Liver (tissue), 9 donors: ENCODE data around the gene CCM2. TPM values are rescaled to one million over a fixed set of nuclear protein-coding genes. Genes with fewer than 3 reads are reported as not detected.

Experiments used
- DNase-seq: peaks from one replicate; pipeline ENCODE4 v3.0.0-alpha.2; 2017; ENCODE audit warnings: low spot score
- H3K27ac ChIP-seq, 2 donors: one replicate each; pipeline ENCODE4 v1.7.0; 2013; ENCODE audit warnings: inconsistent platforms in 2 of 2, low read length in 2 of 2, control low read depth in 1 of 2, low read depth in 1 of 2, mild to moderate bottlenecking in 1 of 2
- H3K27me3 ChIP-seq, 4 donors: one replicate each; pipeline versions ENCODE4 v1.6.1 to v1.7.0; 2013; ENCODE audit warnings: low read length in 3 of 4, inconsistent platforms in 1 of 4, mild to moderate bottlenecking in 1 of 4, moderate library complexity in 1 of 4; ENCODE audit not compliant: control insufficient read depth in 4 of 4, insufficient read depth in 4 of 4
- H3K36me3 ChIP-seq, 4 donors: one replicate each; pipeline versions ENCODE4 v1.6.1 to v1.7.0; 2013; ENCODE audit warnings: low read length in 3 of 4, mild to moderate bottlenecking in 3 of 4, low read depth in 1 of 4, moderate library complexity in 1 of 4; ENCODE audit not compliant: control insufficient read depth in 4 of 4, insufficient read depth in 3 of 4
- H3K4me1 ChIP-seq, 4 donors: one replicate each; pipeline versions ENCODE4 v1.6.1 to v1.7.0; 2013; ENCODE audit warnings: low read length in 3 of 4, mild to moderate bottlenecking in 3 of 4, moderate library complexity in 1 of 4; ENCODE audit not compliant: control insufficient read depth in 4 of 4, insufficient read depth in 4 of 4
- H3K4me3 ChIP-seq, 3 donors: one replicate each; pipeline versions ENCODE4 v1.6.1 to v1.7.0; 2013; ENCODE audit warnings: low read length in 3 of 3, control low read depth in 1 of 3, low read depth in 1 of 3, mild to moderate bottlenecking in 1 of 3
- H3K9ac ChIP-seq, 2 donors: one replicate each; pipeline ENCODE4 v1.7.0; 2013; ENCODE audit warnings: low read length in 2 of 2, mild to moderate bottlenecking in 2 of 2, moderate library complexity in 2 of 2, control low read depth in 1 of 2, low read depth in 1 of 2
- H3K9me3 ChIP-seq, 4 donors: one replicate each; pipeline versions ENCODE4 v1.6.1 to v1.7.0; 2013; ENCODE audit warnings: low read length in 3 of 4; ENCODE audit not compliant: control insufficient read depth in 4 of 4
- ATF3 ChIP-seq: IDR thresholded peaks from 2 replicates; pipeline ENCODE4 v1.6.1; 2016; ENCODE audit warnings: antibody characterized with exemption
- CTCF ChIP-seq: fragments of 150-350 bp; IDR thresholded peaks from 2 replicates; pipeline ENCODE4 v1.5.1; 2017; ENCODE audit warnings: improper control_type of control experiment, low read depth, low read length; ENCODE audit not compliant: missing input control
- EGR1 ChIP-seq, 2 donors: IDR thresholded peaks; 2 replicates each; pipeline ENCODE4 v1.6.1; 2016 to 2018; ENCODE audit warnings: antibody characterized with exemption in 2 of 2, low read depth in 2 of 2
- FOXA1 ChIP-seq: IDR thresholded peaks from 2 replicates; pipeline ENCODE4 v1.6.1; 2016; ENCODE audit warnings: antibody characterized with exemption
- FOXA2 ChIP-seq: IDR thresholded peaks from 2 replicates; pipeline ENCODE4 v1.6.1; 2016; ENCODE audit warnings: antibody characterized with exemption
- HNF4A ChIP-seq, 2 donors: conservative IDR thresholded peaks; 2 replicates each; pipeline ENCODE4 v1.6.1; 2016; ENCODE audit warnings: antibody characterized with exemption in 2 of 2, mild to moderate bottlenecking in 2 of 2
- HNF4G ChIP-seq: IDR thresholded peaks from 2 replicates; pipeline ENCODE4 v1.6.1; 2016; ENCODE audit warnings: antibody characterized with exemption
- JUND ChIP-seq, 2 donors: IDR thresholded peaks; 2 replicates each; pipeline ENCODE4 v1.6.1; 2016; ENCODE audit warnings: antibody characterized with exemption in 2 of 2
- MAX ChIP-seq: IDR thresholded peaks from 2 replicates; pipeline ENCODE4 v1.6.1; 2016; ENCODE audit warnings: antibody characterized with exemption
- RAD21 ChIP-seq, 2 donors: IDR thresholded peaks; 2 replicates each; pipeline ENCODE4 v1.6.1; 2016; ENCODE audit warnings: antibody characterized with exemption in 2 of 2, mild to moderate bottlenecking in 2 of 2
- RXRA ChIP-seq, 2 donors: IDR thresholded peaks; 2 replicates each; pipeline ENCODE4 v1.6.1; 2017 to 2018; ENCODE audit warnings: antibody characterized with exemption in 2 of 2, mild to moderate bottlenecking in 1 of 2
- SP1 ChIP-seq: IDR thresholded peaks from 2 replicates; pipeline ENCODE4 v1.6.1; 2018; ENCODE audit warnings: antibody characterized with exemption, mild to moderate bottlenecking
- TAF1 ChIP-seq: conservative IDR thresholded peaks from 2 replicates; pipeline ENCODE4 v1.6.1; 2016; ENCODE audit warnings: antibody characterized with exemption, mild to moderate bottlenecking
- YY1 ChIP-seq: IDR thresholded peaks from 2 replicates; pipeline ENCODE4 v1.6.1; 2016; ENCODE audit warnings: antibody characterized with exemption, mild to moderate bottlenecking
- WGBS: extraction: QIAGEN DNeasy Blood & Tissue Kit; methylation state at CpG from one replicate; pipeline ENCODE4 v1.1.7; 2013; 5-methylcytosine and 5-hydroxymethylcytosine counted together
- polyA plus RNA-seq, 2 donors: library from polyadenylated mRNA; stranded (reverse) in 1 of 2; unstranded in 1 of 2; fragments of 200-250 nt in 1 of 2; fragments of >200 nt in 1 of 2; fragmentation: Nextera tagmentation in 1 of 2; extraction: Ambion mirVana in 1 of 2; gene quantifications; one replicate each; pipeline versions ENCODE4 v1.2.1 to v1.2.3, GENCODE V29; 2013 to 2015
- total RNA-seq, 2 donors: library from RNA; depleted of rRNA; stranded (reverse); fragments of >200 nt; gene quantifications; one replicate each; pipeline ENCODE4 v1.2.3, GENCODE V29; 2014
- TF ChIP-seq, protein P1 (sequence below): IDR thresholded peaks from 2 replicates; pipeline ENCODE4 v1.6.1; 2016; ENCODE audit warnings: antibody characterized with exemption
- TF ChIP-seq, protein P2 (sequence below): IDR thresholded peaks from 2 replicates; pipeline ENCODE4 v1.6.1; 2016; ENCODE audit warnings: antibody characterized with exemption, mild to moderate bottlenecking
- donor health status: healthy.
- donor health status: healthy.
- donor health status: healthy.
- donor health status: healthy.
- donor health status: healthy.

CCM2 gene
- total and polyA plus RNA-seq, 4 donors = 26.3 to 65.0 (median 47.5) TPM

DNA sequence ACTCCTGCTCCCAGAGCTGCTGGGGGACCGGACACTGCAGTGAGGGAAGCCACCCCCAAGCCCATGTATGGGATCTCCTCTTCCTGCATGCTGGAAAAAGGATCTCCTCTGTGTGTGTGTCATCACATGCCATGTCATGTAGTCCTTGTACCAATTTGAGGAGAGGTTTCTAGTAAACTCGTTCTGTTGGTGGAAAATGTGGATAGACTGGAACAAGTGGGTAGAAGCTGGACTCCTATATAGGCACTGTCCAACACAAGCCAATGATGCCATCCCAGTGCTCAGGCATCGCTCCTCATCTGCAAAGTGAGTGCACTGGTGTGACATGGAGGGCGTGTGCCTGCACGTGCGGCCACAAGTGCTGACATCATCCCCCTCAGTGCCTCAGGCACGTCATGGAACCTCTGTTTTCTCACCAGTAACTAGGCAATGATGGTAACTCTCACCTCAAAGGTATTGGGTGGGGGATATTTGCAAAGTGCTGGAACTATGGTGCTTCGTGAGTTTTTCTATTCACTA lies 40.5 kb upstream of the CCM2 start:
- 71% methylated on average over 8 of the region's 8 CpGs for WGBS
- no peak for DNase-seq
- TF ChIP-seq ATF3 (no peak), HNF4G (no peak), SP1 (no peak), FOXA2 (no peak), EGR1 (IDR thresholded peaks at IDR 0.05; ENCODE audit: low read depth in 2 of 2) (no peak), FOXA1 (no peak), HNF4A (conservative IDR thresholded peaks at IDR 0.05) (no peak)
- TF ChIP-seq, protein P1, sequence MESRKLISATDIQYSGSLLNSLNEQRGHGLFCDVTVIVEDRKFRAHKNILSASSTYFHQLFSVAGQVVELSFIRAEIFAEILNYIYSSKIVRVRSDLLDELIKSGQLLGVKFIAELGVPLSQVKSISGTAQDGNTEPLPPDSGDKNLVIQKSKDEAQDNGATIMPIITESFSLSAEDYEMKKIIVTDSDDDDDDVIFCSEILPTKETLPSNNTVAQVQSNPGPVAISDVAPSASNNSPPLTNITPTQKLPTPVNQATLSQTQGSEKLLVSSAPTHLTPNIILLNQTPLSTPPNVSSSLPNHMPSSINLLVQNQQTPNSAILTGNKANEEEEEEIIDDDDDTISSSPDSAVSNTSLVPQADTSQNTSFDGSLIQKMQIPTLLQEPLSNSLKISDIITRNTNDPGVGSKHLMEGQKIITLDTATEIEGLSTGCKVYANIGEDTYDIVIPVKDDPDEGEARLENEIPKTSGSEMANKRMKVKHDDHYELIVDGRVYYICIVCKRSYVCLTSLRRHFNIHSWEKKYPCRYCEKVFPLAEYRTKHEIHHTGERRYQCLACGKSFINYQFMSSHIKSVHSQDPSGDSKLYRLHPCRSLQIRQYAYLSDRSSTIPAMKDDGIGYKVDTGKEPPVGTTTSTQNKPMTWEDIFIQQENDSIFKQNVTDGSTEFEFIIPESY = no peak
- Histone ChIP-seq H3K27ac (no peak overlapping the region), H3K9ac (no peak overlapping the region), H3K9me3 (no peaks in the 10 kb centered on the region), H3K36me3 (no peaks in the 10 kb centered on the region), H3K4me1 (peaks cover 4 to 11% (median 7%) of the 10 kb centered on the region in 4 donors), H3K27me3 (peaks cover 0 to 1% (median 0%) of the 10 kb centered on the region in 4 donors), H3K4me3 (no peak overlapping the region)

- Histone ChIP-seq H3K9ac (no peak overlapping the region), H3K9me3 (no peaks in the 10 kb centered on the region), H3K27me3 (peaks cover 0 to 1% (median 0%) of the 10 kb centered on the region in 4 donors), H3K4me3 (no peak overlapping the region), H3K36me3 (no peaks in the 10 kb centered on the region), H3K27ac (no peak overlapping the region), H3K4me1 (peaks cover 4 to 11% (median 7%) of the 10 kb centered on the region in 4 donors)
- 87% methylated on average over 4 of the region's 4 CpGs for WGBS
- TF ChIP-seq FOXA1 = no peak
- TF ChIP-seq EGR1 (IDR thresholded peaks at IDR 0.05; ENCODE audit: low read depth in 2 of 2) = no peak
- no peak for TF ChIP-seq TAF1
- TF ChIP-seq RAD21 (IDR thresholded peaks at IDR 0.05) = no peak
- TF ChIP-seq, protein P2, sequence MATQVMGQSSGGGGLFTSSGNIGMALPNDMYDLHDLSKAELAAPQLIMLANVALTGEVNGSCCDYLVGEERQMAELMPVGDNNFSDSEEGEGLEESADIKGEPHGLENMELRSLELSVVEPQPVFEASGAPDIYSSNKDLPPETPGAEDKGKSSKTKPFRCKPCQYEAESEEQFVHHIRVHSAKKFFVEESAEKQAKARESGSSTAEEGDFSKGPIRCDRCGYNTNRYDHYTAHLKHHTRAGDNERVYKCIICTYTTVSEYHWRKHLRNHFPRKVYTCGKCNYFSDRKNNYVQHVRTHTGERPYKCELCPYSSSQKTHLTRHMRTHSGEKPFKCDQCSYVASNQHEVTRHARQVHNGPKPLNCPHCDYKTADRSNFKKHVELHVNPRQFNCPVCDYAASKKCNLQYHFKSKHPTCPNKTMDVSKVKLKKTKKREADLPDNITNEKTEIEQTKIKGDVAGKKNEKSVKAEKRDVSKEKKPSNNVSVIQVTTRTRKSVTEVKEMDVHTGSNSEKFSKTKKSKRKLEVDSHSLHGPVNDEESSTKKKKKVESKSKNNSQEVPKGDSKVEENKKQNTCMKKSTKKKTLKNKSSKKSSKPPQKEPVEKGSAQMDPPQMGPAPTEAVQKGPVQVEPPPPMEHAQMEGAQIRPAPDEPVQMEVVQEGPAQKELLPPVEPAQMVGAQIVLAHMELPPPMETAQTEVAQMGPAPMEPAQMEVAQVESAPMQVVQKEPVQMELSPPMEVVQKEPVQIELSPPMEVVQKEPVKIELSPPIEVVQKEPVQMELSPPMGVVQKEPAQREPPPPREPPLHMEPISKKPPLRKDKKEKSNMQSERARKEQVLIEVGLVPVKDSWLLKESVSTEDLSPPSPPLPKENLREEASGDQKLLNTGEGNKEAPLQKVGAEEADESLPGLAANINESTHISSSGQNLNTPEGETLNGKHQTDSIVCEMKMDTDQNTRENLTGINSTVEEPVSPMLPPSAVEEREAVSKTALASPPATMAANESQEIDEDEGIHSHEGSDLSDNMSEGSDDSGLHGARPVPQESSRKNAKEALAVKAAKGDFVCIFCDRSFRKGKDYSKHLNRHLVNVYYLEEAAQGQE = no peak
- TF ChIP-seq JUND (IDR thresholded peaks at IDR 0.05) = no peak
- no peak for TF ChIP-seq HNF4G
- no peak for TF ChIP-seq HNF4A (conservative IDR thresholded peaks at IDR 0.05)
- TF ChIP-seq YY1 = no peak
- TF ChIP-seq ATF3 = no peak
- TF ChIP-seq CTCF = no peak
- no peak for TF ChIP-seq MAX
- no peak for TF ChIP-seq FOXA2
- no peak for TF ChIP-seq RXRA (IDR thresholded peaks at IDR 0.05)
- no peak for DNase-seq
These were observed 39.9 kb upstream of the CCM2 start for GRCh38 chr7:44960011-44960580.
